H1 (cell line): ENCODE results near the gene HDLBP. TPM values are rescaled to one million over a fixed set of nuclear protein-coding genes. Genes with fewer than 3 reads are reported as not detected.

Source experiments
- CTCF ChIA-PET: fragments of 300-600 bp; sonication (Branson Sonifier 250); formaldehyde crosslinking; loops from one replicate; lab custom pipeline; 2021; ENCODE audit not compliant: partially characterized antibody; lab: Charles Lee
- POLR2A ChIA-PET: fragments of 300-600 bp; sonication (Branson Sonifier 250); formaldehyde crosslinking; loops from one replicate; lab custom pipeline; 2021; ENCODE audit warnings: inconsistent platforms; ENCODE audit not compliant: partially characterized antibody; lab: Charles Lee
- DNase-seq, 2 experiments: peaks; one replicate each; pipeline versions ENCODE4 v3.0.0 to v3.0.0-alpha.2; 2010 to 2022; ENCODE audit warnings: low spot score in 2 of 2, low read depth in 1 of 2, mixed read lengths in 1 of 2
- FAIRE-seq: peaks from 2 replicates; lab custom pipeline; 2011; peaks lifted over from hg19 to GRCh38; lab: Jason Lieb, UNC
- H2AFZ ChIP-seq: 2 replicates; pipeline ENCODE4 v1.8.1; 2012; ENCODE audit warnings: low read length, inconsistent platforms
- H2AK5ac ChIP-seq: 2 replicates; pipeline ENCODE4 v1.6.1; 2013; ENCODE audit warnings: low read depth, low read length
- H2BK120ac ChIP-seq: replicated peaks from 2 replicates; pipeline ENCODE3; 2013; ENCODE audit warnings: low read depth, low read length, inconsistent platforms
- H2BK12ac ChIP-seq: 2 replicates; pipeline ENCODE4 v1.6.1; 2013; ENCODE audit warnings: low read depth, low read length
- H2BK15ac ChIP-seq: 2 replicates; pipeline ENCODE4 v1.6.1; 2013; ENCODE audit warnings: low read length
- H2BK20ac ChIP-seq: 2 replicates; pipeline ENCODE4 v1.6.1; 2013; ENCODE audit warnings: low read length
- H2BK5ac ChIP-seq: 2 replicates; pipeline ENCODE4 v1.6.1; 2013; ENCODE audit warnings: low read depth, low read length
- H3K14ac ChIP-seq: 2 replicates; pipeline ENCODE4 v1.6.1; 2013; ENCODE audit warnings: inconsistent platforms; ENCODE audit not compliant: insufficient read length
- H3K18ac ChIP-seq: 2 replicates; pipeline ENCODE4 v1.6.1; 2013; ENCODE audit warnings: low read length; ENCODE audit errors: extremely low read depth
- H3K23ac ChIP-seq: 2 replicates; pipeline ENCODE4 v1.6.1; 2013; ENCODE audit warnings: inconsistent platforms; ENCODE audit not compliant: insufficient read length
- H3K23me2 ChIP-seq: 2 replicates; pipeline ENCODE4 v1.6.1; 2013; ENCODE audit warnings: low read depth, low read length
- H3K27ac ChIP-seq: 2 replicates; pipeline ENCODE4 v1.6.1; 2011; ENCODE audit warnings: low read depth, low read length, inconsistent platforms
- H3K27me3 ChIP-seq, 4 experiments: replicated peaks in 1 of 4; 1 replicate in 1 of 4; 2 replicates in 3 of 4; pipeline versions ENCODE4 v1.6.1 to v1.8.1; 2011 to 2013; ENCODE audit warnings: low read length in 3 of 4, mild to moderate bottlenecking in 3 of 4, inconsistent platforms in 2 of 4, mixed read lengths in 2 of 4, moderate library complexity in 1 of 4; ENCODE audit not compliant: control insufficient read depth in 3 of 4, insufficient read depth in 3 of 4; ENCODE audit errors: extremely low read depth in 1 of 4
- H3K36me3 ChIP-seq, 4 experiments: 2 replicates each; pipeline versions ENCODE4 v1.6.1 to v1.8.1; 2011 to 2013; ENCODE audit warnings: mild to moderate bottlenecking in 4 of 4, low read length in 3 of 4, moderate library complexity in 2 of 4, control low read depth in 1 of 4, inconsistent platforms in 1 of 4; ENCODE audit not compliant: insufficient read depth in 4 of 4, control insufficient read depth in 2 of 4
- H3K4ac ChIP-seq: replicated peaks from 2 replicates; pipeline ENCODE3; 2013; ENCODE audit warnings: low read length, low read depth, mixed read lengths, inconsistent platforms; ENCODE audit not compliant: insufficient read length
- H3K4me1 ChIP-seq, 4 experiments: replicated peaks in 1 of 4; 1 replicate in 1 of 4; 2 replicates in 3 of 4; pipeline versions ENCODE4 v1.6.1 to v1.8.1; 2011 to 2013; ENCODE audit warnings: low read length in 3 of 4, inconsistent platforms in 2 of 4, mixed read lengths in 1 of 4; ENCODE audit not compliant: insufficient read depth in 4 of 4, control insufficient read depth in 3 of 4
- H3K4me2 ChIP-seq, 2 experiments: 2 replicates each; pipeline versions ENCODE4 v1.6.1 to v1.8.1; 2011 to 2013; ENCODE audit warnings: low read depth in 2 of 2, low read length in 2 of 2, control low read depth in 1 of 2, inconsistent platforms in 1 of 2, mild to moderate bottlenecking in 1 of 2; ENCODE audit not compliant: insufficient read depth in 1 of 2
- H3K4me3 ChIP-seq, 4 experiments: fragments of 200-600, 300-600 bp in 1 of 4; sonication (generic), shearing (Covaris generic), sonication (Bioruptor Twin) in 1 of 4; 2 replicates each; pipeline versions ENCODE4 v1.5.1 to v1.8.1; 2011 to 2016; ENCODE audit warnings: low read length in 4 of 4, low read depth in 3 of 4, control low read depth in 2 of 4, inconsistent platforms in 2 of 4, mild to moderate bottlenecking in 2 of 4, mixed read lengths in 1 of 4, moderate library complexity in 1 of 4; ENCODE audit not compliant: insufficient read depth in 2 of 4; ENCODE audit errors: extremely low read depth in 1 of 4
- H3K56ac ChIP-seq: replicated peaks from 2 replicates; pipeline ENCODE3; 2013; ENCODE audit warnings: low read depth, mild to moderate bottlenecking, mixed read lengths, low read length, inconsistent platforms; ENCODE audit not compliant: insufficient read length
- H3K79me1 ChIP-seq: 2 replicates; pipeline ENCODE4 v1.6.1; 2013; ENCODE audit warnings: low read depth, low read length, control low read depth
- H3K79me2 ChIP-seq, 2 experiments: 2 replicates each; pipeline versions ENCODE4 v1.6.1 to v1.8.1; 2012 to 2013; ENCODE audit warnings: low read length in 2 of 2, mild to moderate bottlenecking in 2 of 2, inconsistent platforms in 1 of 2; ENCODE audit not compliant: insufficient read depth in 2 of 2, control insufficient read depth in 1 of 2
- H3K9ac ChIP-seq, 4 experiments: replicated peaks in 1 of 4; 1 replicate in 1 of 4; 2 replicates in 3 of 4; pipeline versions ENCODE4 v1.6.1 to v1.8.1; 2011 to 2013; ENCODE audit warnings: low read depth in 3 of 4, low read length in 3 of 4, control low read depth in 2 of 4, mild to moderate bottlenecking in 2 of 4, moderate library complexity in 2 of 4, inconsistent platforms in 1 of 4; ENCODE audit errors: extremely low read depth in 1 of 4
- H3K9me3 ChIP-seq, 2 experiments: 2 replicates each; pipeline versions ENCODE4 v1.6.1 to v1.8.1; 2012 to 2013; ENCODE audit warnings: mild to moderate bottlenecking in 2 of 2, moderate library complexity in 2 of 2, control low read depth in 1 of 2, inconsistent platforms in 1 of 2, low read depth in 1 of 2, low read length in 1 of 2, mixed read lengths in 1 of 2; ENCODE audit not compliant: insufficient read depth in 2 of 2
- H4K20me1 ChIP-seq, 2 experiments: replicated peaks in 1 of 2; 2 replicates each; pipeline versions ENCODE3 to v1.8.1; 2011 to 2013; ENCODE audit warnings: inconsistent platforms in 2 of 2, low read length in 2 of 2, mild to moderate bottlenecking in 1 of 2; ENCODE audit not compliant: insufficient read depth in 2 of 2, control insufficient read depth in 1 of 2
- H4K5ac ChIP-seq: 2 replicates; pipeline ENCODE4 v1.6.1; 2013; ENCODE audit warnings: low read length, low read depth, mixed read lengths, inconsistent platforms; ENCODE audit not compliant: insufficient read length
- H4K8ac ChIP-seq: 2 replicates; pipeline ENCODE4 v1.8.0; 2013; ENCODE audit warnings: mild to moderate bottlenecking, moderate library complexity, low read length, inconsistent platforms; ENCODE audit not compliant: insufficient read depth; ENCODE audit errors: extremely low read depth
- H4K91ac ChIP-seq: replicated peaks from 2 replicates; pipeline ENCODE3; 2013; ENCODE audit warnings: low read length, mixed read lengths, inconsistent platforms; ENCODE audit not compliant: insufficient read length
- BRCA1 ChIP-seq: IDR thresholded peaks from 2 replicates; pipeline ENCODE4 v1.6.1; 2012; ENCODE audit warnings: low read depth, low read length, improper control_type of control experiment
- EGR1 ChIP-seq: IDR thresholded peaks from 2 replicates; pipeline ENCODE4 v1.6.1; 2011; ENCODE audit warnings: low read depth, low read length, borderline replicate concordance
- EZH2 ChIP-seq: fragments of 200-600 bp; sonication (generic); IDR thresholded peaks from 2 replicates; pipeline ENCODE4 v1.7.1; 2012; ENCODE audit warnings: low read depth, mild to moderate bottlenecking, moderate library complexity, low read length, inconsistent platforms; ENCODE audit not compliant: severe bottlenecking
- POLR2AphosphoS5 ChIP-seq: IDR thresholded peaks from 2 replicates; pipeline ENCODE4 v1.6.1; 2011; ENCODE audit warnings: low read depth, low read length
- RFX5 ChIP-seq: IDR thresholded peaks from 2 replicates; pipeline ENCODE4 v1.6.1; 2011; ENCODE audit warnings: low read depth, low read length, improper control_type of control experiment, borderline replicate concordance
- SP4 ChIP-seq: IDR thresholded peaks from 2 replicates; pipeline ENCODE4 v1.6.1; 2012; ENCODE audit warnings: low read length, inconsistent platforms
- TAF1 ChIP-seq: IDR thresholded peaks from 2 replicates; pipeline ENCODE4 v1.6.1; 2011; ENCODE audit warnings: mild to moderate bottlenecking, low read depth, low read length
- TBP ChIP-seq: IDR thresholded peaks from 2 replicates; pipeline ENCODE4 v1.6.1; 2011; ENCODE audit warnings: low read depth, low read length, improper control_type of control experiment
- TCF12 ChIP-seq: IDR thresholded peaks from 2 replicates; pipeline ENCODE4 v1.6.1; 2011; ENCODE audit warnings: low read depth, mild to moderate bottlenecking, low read length
- YY1 ChIP-seq: IDR thresholded peaks from 2 replicates; pipeline ENCODE4 v1.6.1; 2011; ENCODE audit warnings: low read depth, mild to moderate bottlenecking, low read length
- ZNF274 ChIP-seq: IDR thresholded peaks from 2 replicates; pipeline ENCODE4 v1.7.0; 2012; ENCODE audit warnings: low read length, borderline replicate concordance; ENCODE audit errors: extremely low read depth
- WGBS, 2 experiments: shearing (Covaris generic) in 1 of 2; methylation state at CpG; one replicate each; pipeline versions ENCODE4 v1.1.6 to v1.1.7; 2013 to 2015; ENCODE audit warnings: low lambda C conversion rate in 2 of 2, mixed read lengths in 2 of 2, inconsistent platforms in 1 of 2, low coverage in 1 of 2, missing lambda C conversion rate in 1 of 2; ENCODE audit not compliant: insufficient replicate concordance in 2 of 2, insufficient coverage in 1 of 2, insufficient read length in 1 of 2; ENCODE audit errors: extremely low coverage in 1 of 2, missing lambda C conversion rate in 1 of 2; 5-methylcytosine and 5-hydroxymethylcytosine counted together
- polyA plus RNA-seq, 7 experiments: library from polyadenylated mRNA; depleted of rRNA in 3 of 7; stranded (reverse) in 5 of 7; unstranded in 2 of 7; fragments of >200 nt in 5 of 7; fragments of 200-250 nt in 2 of 7; gene quantifications; 1 replicate in 5 of 7; 2 replicates in 1 of 7; 4 replicates in 1 of 7; pipeline versions ENCODE4 v1.2.1 to v1.2.3, GENCODE V29; 2011 to 2013; ENCODE audit warnings: missing spikeins in 2 of 7, mixed read lengths in 2 of 7
- total RNA-seq: library from RNA; stranded (reverse); fragmentation: NEBNext Ultra II Directional; extraction: Animal tissue kit (Norgen Biotek cat#: 25700); gene quantifications from 2 replicates; pipeline ENCODE4 v1.2.1, GENCODE V29; 2021
- TF ChIP-seq, protein P1 (sequence below), 3 experiments: IDR thresholded peaks; 1 replicate in 2 of 3; 2 replicates in 1 of 3; pipeline versions ENCODE4 v1.5.1 to v1.6.1; 2011; ENCODE audit warnings: low read length in 3 of 3, mild to moderate bottlenecking in 3 of 3, inconsistent platforms in 2 of 3, low read depth in 1 of 3, moderate library complexity in 1 of 3; ENCODE audit not compliant: insufficient read depth in 1 of 3; ENCODE audit errors: control extremely low read depth in 1 of 3

The HDLBP gene
- total and polyA plus RNA-seq, 2 of the 8 experiments (the other 6 are each of a cell fraction or from before 2014, with no cell fraction given), result 185 to 360 TPM

DNA sequence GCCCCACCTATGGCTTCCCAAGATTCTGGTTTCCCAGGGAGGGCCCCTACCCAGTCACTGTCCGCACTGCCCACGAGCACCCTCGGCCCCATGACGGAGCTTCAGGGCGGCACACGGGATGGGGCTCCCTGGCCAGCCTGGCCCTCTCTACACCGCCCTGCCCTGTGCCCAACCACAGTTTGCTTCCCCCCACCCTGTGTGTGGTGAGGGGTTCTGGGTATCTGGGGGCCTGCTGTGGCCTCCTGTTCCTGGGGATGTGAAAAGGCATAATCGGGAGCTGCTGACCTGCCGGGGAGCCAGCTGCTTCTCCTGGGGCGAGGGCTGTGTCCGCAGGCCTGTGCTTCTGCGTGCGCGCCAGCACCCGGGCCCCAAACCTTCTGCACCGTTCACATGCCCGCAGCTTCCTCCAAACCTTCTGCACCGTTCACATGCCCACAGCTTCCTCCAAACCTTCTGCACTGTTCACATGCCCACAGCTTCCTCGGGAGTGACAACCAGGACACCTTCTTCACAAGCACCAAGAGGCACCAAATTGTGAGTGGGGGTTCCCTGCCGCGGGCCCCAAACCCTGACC, 114.6 kb downstream of the HDLBP start:
- no peak overlapping the region for H4K5ac ChIP-seq
- H3K18ac ChIP-seq, result no peak overlapping the region
- peaks cover 0 to 3% of the 10 kb centered on the region in 2 experiments for H4K20me1 ChIP-seq
- H3K23me2 ChIP-seq, result no peaks in the 10 kb centered on the region
- no peak overlapping the region for H4K91ac ChIP-seq
- no peak overlapping the region for H3K4me2 ChIP-seq
- H2BK12ac ChIP-seq, result no peak overlapping the region
- H3K79me1 ChIP-seq, result no peaks in the 10 kb centered on the region
- H3K79me2 ChIP-seq, result no peaks in the 10 kb centered on the region
- H3K56ac ChIP-seq, result no peak overlapping the region
- no peak overlapping the region for H3K27ac ChIP-seq
- H4K8ac ChIP-seq, result no peak overlapping the region; the same call in 1 of the 2 replicates
- H3K27me3 ChIP-seq, result no peaks in the 10 kb centered on the region
- no peak overlapping the region; a peak in 1 of 7 replicates for H3K9ac ChIP-seq
- WGBS, 2 experiments, result 95% methylated on average over 15 of the region's 21 CpGs; no CpG with 5 or more reads in 1 of the 2 experiments
- no peak overlapping the region for H3K4ac ChIP-seq
- no peaks in the 10 kb centered on the region for H3K9me3 ChIP-seq
- no peaks in the 10 kb centered on the region for H3K36me3 ChIP-seq
- ChIA-PET POLR2A (interaction anchor here (1.4 kb wide), 1 partner anchor 14 kb away, joined by 3 read pairs; no protein-coding TSS in a partner anchor), CTCF (no interaction called here)
- no peak overlapping the region for H3K4me3 ChIP-seq
- H2BK5ac ChIP-seq, result no peak overlapping the region
- no peaks in the 10 kb centered on the region; a peak in 1 of 7 replicates for H3K4me1 ChIP-seq
- no peak overlapping the region for H2BK15ac ChIP-seq
- no peak overlapping the region for H3K23ac ChIP-seq
- H2BK20ac ChIP-seq, result no peak overlapping the region
- DNase-seq, result no peak
- no peak overlapping the region for H2AFZ ChIP-seq
- H2BK120ac ChIP-seq, result no peak overlapping the region
- FAIRE-seq, result no peak
- no peak overlapping the region for H2AK5ac ChIP-seq
- H3K14ac ChIP-seq, result no peak overlapping the region
- TF ChIP-seq SP4 (no peak), TBP (no peak), YY1 (no peak), EZH2 (no peak), BRCA1 (no peak), RFX5 (no peak), EGR1 (no peak), TAF1 (no peak), TCF12 (no peak), ZNF274 (no peak), POLR2AphosphoS5 (no peak)
- TF ChIP-seq, protein P1, sequence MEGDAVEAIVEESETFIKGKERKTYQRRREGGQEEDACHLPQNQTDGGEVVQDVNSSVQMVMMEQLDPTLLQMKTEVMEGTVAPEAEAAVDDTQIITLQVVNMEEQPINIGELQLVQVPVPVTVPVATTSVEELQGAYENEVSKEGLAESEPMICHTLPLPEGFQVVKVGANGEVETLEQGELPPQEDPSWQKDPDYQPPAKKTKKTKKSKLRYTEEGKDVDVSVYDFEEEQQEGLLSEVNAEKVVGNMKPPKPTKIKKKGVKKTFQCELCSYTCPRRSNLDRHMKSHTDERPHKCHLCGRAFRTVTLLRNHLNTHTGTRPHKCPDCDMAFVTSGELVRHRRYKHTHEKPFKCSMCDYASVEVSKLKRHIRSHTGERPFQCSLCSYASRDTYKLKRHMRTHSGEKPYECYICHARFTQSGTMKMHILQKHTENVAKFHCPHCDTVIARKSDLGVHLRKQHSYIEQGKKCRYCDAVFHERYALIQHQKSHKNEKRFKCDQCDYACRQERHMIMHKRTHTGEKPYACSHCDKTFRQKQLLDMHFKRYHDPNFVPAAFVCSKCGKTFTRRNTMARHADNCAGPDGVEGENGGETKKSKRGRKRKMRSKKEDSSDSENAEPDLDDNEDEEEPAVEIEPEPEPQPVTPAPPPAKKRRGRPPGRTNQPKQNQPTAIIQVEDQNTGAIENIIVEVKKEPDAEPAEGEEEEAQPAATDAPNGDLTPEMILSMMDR (IDR thresholded peaks at IDR 0.05; ENCODE audit: control extremely low read depth in 1 of 3, insufficient read depth in 1 of 3, low read depth in 1 of 3, low read length in 3 of 3), result no peak
